GM19099 (cell line): Measurements from ENCODE around the gene EIF4ENIF1.

Experiments
- POLR2A ChIP-seq: IDR thresholded peaks from 3 replicates; pipeline ENCODE4 v1.6.1; 2011; ENCODE audit warnings: low read depth; ENCODE audit not compliant: insufficient read length; ENCODE audit errors: extremely low read depth

Gene EIF4ENIF1, protein sequence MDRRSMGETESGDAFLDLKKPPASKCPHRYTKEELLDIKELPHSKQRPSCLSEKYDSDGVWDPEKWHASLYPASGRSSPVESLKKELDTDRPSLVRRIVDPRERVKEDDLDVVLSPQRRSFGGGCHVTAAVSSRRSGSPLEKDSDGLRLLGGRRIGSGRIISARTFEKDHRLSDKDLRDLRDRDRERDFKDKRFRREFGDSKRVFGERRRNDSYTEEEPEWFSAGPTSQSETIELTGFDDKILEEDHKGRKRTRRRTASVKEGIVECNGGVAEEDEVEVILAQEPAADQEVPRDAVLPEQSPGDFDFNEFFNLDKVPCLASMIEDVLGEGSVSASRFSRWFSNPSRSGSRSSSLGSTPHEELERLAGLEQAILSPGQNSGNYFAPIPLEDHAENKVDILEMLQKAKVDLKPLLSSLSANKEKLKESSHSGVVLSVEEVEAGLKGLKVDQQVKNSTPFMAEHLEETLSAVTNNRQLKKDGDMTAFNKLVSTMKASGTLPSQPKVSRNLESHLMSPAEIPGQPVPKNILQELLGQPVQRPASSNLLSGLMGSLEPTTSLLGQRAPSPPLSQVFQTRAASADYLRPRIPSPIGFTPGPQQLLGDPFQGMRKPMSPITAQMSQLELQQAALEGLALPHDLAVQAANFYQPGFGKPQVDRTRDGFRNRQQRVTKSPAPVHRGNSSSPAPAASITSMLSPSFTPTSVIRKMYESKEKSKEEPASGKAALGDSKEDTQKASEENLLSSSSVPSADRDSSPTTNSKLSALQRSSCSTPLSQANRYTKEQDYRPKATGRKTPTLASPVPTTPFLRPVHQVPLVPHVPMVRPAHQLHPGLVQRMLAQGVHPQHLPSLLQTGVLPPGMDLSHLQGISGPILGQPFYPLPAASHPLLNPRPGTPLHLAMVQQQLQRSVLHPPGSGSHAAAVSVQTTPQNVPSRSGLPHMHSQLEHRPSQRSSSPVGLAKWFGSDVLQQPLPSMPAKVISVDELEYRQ

DNA sequence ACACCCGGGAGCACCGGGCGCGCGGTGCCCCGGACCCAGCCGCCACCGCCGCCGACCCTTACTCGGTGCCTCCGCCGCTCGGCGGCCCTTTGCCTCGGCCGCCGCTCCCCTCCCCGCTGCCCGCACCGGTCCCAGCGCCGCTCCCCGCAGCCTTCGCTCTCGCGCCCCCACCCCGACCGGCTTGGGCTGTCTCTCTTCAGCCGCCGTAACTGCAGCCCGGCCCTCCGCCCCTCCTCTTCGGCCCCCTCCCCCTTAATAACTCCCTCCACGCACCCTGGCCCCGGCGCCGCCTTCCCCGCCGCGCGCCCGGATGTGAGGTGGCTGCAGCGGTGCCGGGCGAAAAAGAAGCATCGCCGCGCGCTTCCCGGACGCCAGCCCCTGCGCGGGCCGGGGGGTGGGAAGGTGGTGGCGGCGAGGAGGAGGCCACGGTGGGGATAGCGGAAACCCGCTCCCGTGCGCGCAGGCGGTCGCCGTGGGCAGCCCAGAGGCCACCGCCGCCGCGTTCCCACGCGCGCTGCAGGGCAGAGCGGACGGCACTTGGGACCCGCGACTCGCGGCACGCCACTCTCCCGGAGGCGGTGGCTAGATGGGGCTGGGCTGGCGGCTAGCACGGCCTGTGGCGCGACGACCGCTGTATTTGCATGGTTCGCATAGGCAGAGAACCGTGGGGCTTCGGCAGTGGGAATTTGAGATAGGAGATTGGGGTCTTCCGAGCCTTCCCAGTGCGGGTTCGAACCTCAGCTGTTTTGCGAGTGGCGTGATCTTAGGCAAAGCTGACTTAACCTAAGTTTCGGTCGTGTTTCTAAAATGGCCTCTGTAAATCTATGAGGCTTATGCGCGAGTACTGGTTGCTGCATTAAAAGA, at the start of gene EIF4ENIF1:
TSS of gene EIF4ENIF1 (minus strand) at position 211 of the 864 bp plus-strand sequence. CDS start 1,124 bp downstream, outside the sequence.
- peak; percentile 68 for TF ChIP-seq POLR2A

DNA sequence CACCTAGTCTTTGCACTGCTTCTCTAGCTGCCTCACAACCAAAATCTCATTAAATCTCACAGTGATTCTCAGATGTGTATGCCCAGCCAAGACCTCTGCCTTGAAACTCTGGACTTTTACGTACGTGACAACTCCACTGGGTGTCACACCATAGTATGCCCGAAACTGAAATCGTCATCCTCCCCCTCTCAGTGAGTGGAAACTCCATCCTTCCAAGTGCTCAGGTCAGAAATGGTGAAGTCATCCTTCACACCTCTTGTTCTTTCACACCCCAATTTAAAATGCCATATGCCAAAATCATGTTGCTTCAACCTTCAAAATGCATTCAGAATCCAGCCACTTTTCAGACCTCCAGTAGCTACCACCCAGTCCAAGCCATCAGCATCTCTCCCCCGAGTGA, 49.2 kb upstream of the EIF4ENIF1 start:
- TF ChIP-seq POLR2A, result no peak

DNA sequence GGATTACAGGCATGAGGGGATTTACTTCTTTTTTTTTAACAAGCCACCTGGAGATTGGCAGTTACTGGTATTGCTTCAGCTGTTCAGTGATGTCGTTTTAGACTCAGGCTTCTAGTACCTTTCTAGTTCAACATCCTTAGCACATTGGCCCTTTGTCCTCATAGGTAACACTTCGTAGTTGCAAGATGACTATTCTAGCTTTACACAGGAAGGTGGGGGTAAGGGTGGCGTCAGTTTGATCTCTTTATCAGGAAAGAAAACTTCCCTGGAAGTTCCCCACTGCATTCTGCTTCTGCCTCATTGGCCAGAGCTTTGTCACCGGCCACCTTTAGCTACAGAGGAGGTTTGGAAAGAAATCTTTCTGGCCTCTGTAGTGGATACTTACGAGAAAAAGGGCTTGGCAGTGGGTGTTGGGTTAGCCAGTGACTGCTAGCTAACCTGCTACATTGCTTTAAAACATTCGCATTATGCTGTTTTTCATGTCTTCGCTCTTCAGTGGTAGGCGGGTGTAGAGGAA, 47.4 kb upstream of the EIF4ENIF1 start:
- TF ChIP-seq POLR2A, result no peak

DNA sequence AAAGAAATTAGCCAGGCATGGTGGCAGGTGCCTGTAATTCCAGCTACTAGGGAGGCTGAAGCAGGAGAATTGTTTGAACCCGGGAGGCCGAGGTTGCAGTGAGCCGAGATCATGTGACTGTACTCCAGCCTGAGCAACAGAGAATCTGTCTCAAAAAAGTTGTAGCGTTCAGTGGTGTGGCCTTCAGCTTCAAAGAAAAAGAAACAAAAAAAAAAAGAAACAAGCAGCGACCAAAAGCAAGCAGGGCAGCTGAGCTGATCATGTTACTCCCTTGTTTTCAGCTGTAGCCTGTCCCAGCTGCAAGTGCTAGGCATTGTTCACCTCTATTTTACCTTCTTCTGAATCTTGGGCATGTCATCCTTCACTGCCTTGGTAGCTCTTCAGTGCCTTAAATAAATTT, 43.7 kb upstream of the EIF4ENIF1 start:
- TF ChIP-seq POLR2A, result no peak

DNA sequence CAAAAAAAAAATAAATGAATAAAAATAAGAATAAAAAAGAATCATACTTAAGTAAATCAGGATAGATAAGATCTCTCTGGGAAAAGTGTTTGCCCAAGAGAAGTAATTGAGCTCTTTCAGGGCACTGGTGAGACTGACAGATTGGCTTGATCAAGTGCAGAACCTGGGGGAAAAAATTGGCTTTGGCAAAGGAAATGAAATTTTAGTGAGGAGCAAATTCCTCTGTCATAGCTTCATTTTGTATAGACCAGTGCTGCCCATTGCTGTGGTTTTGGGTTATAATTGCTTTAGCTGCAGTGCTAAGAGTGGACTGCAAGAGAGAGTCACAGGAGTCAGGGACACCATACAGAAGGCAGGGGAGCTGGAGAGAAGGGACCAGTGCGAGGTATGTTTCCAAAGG, 42.4 kb upstream of the EIF4ENIF1 start:
- no peak for TF ChIP-seq POLR2A

DNA sequence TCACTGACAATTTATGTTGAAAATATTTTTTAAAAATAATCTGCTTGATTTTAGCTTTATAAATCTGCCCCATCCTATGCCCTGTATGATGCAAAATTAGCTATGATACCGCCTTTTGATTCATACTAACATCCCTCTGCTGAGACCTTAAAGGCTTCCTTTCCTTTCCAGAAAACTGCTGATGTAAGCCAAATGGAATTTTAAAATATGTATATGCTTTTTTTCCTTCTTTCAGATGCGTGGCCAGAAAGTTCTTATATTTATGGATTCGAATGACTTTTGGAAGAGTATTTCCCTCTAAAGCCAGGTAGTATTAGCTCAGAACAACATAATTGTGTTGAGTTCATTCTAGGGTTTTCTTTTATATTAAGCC, 41.2 kb upstream of the EIF4ENIF1 start:
- TF ChIP-seq POLR2A, result no peak

DNA sequence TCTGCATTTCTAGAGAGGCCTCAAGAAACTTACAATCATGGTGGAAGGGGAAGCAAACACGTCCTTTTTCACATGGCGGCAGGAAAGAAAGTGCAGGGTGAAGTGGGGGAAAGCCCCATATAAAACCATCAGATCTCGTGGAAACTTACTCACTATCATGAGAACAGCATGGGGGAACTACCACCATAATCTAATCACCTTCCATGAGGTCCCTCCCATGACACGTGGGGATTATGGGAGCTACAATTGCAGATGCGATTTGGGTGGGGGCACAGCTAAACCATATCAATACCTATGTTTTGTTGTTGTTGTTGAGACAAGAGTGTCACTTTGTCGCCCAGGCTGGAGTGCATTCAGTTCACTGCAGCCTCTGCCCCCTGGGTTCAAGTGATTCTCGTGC, 36.6 kb upstream of the EIF4ENIF1 start:
- no peak for TF ChIP-seq POLR2A

DNA sequence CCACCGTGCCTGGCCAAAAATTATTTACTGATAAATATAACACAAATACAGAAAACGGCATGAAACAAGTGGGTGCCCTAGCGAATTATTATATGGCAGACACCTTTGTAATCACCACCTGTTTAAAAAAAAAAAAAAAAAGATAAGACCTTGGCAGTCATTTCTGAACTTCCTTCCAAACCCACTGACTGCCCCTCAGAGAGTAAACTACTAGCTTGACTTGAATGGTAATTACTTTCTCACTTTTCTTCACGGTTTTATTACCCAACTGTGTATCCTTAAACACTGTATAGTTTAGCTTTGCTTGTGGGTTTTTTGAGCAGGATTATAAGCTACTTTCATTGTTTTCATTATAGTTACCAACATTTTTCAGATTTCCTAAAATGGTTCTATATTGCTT, 30.4 kb upstream of the EIF4ENIF1 start:
- no peak for TF ChIP-seq POLR2A

DNA sequence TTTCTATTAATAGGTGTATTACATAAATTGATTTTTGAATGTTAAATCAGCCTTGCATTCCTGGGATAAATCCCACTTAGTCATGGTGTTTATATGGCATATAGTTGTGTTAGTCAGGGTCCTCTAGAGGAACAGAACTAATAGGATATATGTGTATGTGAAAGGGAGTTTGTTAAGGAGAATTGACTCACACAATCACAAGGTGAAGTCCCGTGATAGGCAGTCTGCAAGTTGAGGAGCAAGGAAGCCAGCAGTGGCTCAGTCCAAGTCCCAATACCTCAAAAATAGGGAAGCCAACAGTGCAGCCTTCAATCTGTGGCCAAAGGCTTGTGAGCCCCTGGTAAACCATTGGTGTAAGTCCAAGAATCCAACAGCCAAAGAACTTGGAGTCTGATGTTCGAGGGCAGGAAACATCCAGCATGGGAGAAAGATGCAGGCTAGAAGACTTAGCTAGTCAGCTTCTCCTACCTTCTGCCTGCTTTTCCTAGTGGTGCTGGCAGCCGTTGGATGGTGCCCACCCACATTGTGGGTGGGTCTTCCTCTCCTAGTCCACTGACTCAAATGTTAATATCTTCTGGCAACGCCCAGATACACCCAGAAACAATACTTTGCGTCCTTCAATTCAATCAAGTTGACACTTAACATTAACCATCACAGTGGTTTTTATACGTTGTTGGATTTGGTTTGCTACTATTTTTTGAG, 19.6 kb upstream of the EIF4ENIF1 start:
- TF ChIP-seq POLR2A, result no peak

DNA sequence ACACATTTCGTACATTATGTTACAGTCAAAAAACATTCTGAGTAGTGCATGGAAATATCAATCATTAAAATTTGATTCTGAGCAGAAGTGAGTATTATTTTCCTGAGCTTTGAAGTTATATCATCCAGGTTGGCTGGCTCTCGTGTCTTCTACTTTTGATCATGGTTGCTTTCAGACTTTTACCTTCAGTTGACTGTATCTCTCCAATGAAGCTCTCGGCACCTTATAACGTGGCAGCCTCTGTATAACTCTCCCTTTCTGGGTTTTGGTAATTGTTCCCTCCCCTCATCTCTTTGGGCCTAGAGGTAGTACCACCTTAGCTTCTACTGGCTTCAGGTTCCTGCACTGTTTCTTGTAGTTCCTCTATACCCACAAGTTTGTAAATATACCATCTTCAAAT, 18.9 kb upstream of the EIF4ENIF1 start:
- TF ChIP-seq POLR2A, result no peak

DNA sequence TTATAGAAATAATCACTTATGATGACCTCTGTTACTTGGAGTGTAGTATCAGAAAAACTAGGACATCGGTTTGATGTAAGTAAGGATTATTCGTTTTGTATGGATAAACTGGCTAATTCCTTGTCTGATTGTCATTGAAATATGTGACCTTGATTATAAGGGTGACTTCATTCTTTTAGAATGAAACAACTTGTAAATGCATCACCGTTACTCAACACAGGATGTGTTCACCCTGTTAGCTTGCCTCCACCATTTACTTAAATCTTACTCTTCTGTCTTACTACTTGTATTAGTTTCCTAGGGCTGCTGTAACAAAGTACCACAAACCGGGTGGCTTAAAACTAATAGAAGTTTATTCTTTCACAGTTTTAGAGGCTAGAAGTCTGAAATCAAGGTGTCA, 14.6 kb upstream of the EIF4ENIF1 start:
- no peak for TF ChIP-seq POLR2A

DNA sequence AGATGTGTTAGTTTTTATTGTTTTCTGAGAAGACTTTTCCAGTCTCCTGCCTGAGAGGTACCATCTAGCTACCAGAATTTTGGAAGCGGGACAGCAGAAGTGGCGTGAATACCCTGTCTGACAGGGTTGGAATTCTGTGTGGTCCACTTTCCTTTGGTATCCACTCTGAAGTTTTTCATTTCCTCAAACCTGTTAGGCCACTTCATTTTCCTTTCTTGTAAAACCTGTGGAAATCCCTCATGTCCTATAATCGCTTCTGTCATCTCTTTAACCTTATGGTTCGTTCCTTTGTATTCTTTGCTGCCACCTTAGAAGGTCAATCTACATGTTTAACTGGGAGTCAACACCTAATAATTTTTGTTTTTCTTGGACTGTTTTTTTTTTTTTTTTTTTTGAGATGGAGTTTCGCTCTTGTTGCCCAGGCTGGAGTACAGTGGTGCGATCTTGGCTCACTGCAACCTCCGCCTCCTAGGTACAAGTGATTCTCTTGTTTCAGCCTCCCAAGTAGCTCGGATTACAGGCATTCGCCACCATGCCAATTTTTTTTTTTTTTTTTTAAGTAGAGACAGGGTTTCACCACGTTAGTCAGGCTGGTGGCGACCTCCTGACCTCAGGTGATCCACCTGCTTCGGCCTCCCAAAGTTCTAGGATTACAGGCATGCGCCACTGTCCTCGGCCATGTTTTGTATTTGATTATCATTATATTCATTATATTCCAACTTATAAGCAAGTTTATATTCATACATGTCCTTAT, 13.7 kb upstream of the EIF4ENIF1 start:
- TF ChIP-seq POLR2A, result no peak

DNA sequence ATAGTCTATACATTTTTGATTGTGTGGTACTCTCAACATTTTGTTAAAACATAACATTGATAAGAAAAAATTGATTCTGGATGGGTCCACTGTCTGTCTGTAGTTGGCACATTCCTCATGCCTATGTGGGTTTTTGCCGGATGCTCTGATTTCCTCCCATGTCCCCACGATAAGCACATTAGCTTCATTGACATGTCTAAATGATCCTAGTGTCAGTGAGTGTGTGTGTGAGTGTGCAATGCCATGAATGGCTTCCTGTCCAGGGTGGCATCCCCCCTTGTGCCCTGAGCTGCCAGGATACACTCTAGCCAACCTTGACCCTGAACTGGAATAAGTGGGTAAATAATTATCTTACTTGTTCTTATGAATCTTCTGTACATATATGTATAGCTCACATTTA, 12.1 kb upstream of the EIF4ENIF1 start:
- TF ChIP-seq POLR2A, result no peak
